OCI-LY1 (cell line): ENCODE measurements around the gene ZBTB38.

Experiments
- EZH2 ChIP-seq: fragments of 200-600 bp; sonication (generic), shearing (Covaris generic); IDR thresholded peaks from 2 replicates; pipeline ENCODE4 v1.8.0; 2017; ENCODE audit warnings: borderline replicate concordance, mixed run types, mild to moderate bottlenecking, antibody characterized with exemption, low read length, moderate library complexity, mixed read lengths
- TF ChIP-seq, protein P1 (sequence below): fragments of 200-600 bp; sonication (generic), shearing (Covaris generic); IDR thresholded peaks from 2 replicates; pipeline ENCODE4 v1.5.1; 2017; ENCODE audit warnings: mild to moderate bottlenecking, antibody characterized with exemption, low read length, moderate library complexity, mixed read lengths

DNA sequence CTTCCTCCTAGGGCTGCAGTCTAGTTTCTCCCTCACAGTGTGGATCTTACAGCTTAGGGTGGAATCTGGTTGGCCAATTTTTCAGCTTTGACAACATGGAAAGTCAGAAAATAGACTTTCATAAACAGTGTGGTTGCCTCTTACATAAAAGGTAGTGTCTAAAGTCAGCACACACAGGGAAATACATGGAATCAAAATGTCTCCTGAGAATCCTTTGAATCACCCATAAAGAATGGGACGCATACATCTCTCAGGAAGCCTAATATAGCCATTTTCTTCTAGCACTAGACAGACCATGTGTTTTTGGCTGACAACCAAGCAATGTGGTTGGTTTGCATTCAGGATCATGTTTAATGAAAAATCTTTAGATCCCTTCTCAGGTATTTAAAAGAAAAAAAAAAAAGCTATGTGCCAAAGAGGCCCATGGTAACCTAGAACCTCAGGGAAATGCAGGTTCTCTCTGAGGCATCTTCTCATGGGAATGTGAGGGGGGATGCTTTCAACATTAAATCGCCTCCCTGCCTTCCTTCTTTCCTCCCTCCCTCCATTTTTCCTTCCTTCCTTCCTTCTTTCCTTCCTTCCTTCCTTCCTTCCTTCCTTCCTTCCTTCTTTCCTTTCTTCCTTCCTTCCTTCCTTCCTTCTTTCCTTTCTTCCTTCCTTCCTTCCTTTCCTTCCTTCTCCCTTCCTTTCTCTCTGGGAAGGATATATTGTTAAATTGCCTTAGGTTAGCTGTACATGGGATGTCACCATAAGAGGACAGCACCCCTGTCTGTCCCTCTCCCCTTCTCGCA lies 34.3 kb upstream of the ZBTB38 start:
- TF ChIP-seq, protein P1, sequence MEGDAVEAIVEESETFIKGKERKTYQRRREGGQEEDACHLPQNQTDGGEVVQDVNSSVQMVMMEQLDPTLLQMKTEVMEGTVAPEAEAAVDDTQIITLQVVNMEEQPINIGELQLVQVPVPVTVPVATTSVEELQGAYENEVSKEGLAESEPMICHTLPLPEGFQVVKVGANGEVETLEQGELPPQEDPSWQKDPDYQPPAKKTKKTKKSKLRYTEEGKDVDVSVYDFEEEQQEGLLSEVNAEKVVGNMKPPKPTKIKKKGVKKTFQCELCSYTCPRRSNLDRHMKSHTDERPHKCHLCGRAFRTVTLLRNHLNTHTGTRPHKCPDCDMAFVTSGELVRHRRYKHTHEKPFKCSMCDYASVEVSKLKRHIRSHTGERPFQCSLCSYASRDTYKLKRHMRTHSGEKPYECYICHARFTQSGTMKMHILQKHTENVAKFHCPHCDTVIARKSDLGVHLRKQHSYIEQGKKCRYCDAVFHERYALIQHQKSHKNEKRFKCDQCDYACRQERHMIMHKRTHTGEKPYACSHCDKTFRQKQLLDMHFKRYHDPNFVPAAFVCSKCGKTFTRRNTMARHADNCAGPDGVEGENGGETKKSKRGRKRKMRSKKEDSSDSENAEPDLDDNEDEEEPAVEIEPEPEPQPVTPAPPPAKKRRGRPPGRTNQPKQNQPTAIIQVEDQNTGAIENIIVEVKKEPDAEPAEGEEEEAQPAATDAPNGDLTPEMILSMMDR, result no peak
- TF ChIP-seq EZH2, result no peak
